Glutamatergic neuron (in vitro differentiated cells): ENCODE results near the gene THSD7B. TPM values are rescaled to one million over a fixed set of nuclear protein-coding genes. Genes with fewer than 3 reads are reported as not detected.

Source experiments
- DNase-seq: peaks from one replicate; pipeline ENCODE4 v3.0.0; 2022
- H3K27ac Mint-ChIP-seq: one replicate; pipeline ENCODE4 v1.8.0; 2020; ENCODE audit warnings: mild to moderate bottlenecking, mixed read lengths, inconsistent platforms; ENCODE audit not compliant: unreplicated experiment
- H3K27me3 Mint-ChIP-seq: one replicate; pipeline ENCODE4 v1.8.0; 2020; ENCODE audit warnings: mild to moderate bottlenecking, moderate library complexity, mixed read lengths, inconsistent platforms; ENCODE audit not compliant: unreplicated experiment
- H3K36me3 Mint-ChIP-seq: one replicate; pipeline ENCODE4 v1.8.0; 2020; ENCODE audit warnings: mild to moderate bottlenecking, mixed read lengths, inconsistent platforms; ENCODE audit not compliant: unreplicated experiment
- H3K4me1 Mint-ChIP-seq: one replicate; pipeline ENCODE4 v1.8.0; 2020; ENCODE audit warnings: mild to moderate bottlenecking, low read depth, mixed read lengths, inconsistent platforms; ENCODE audit not compliant: unreplicated experiment
- H3K4me3 Mint-ChIP-seq: one replicate; pipeline ENCODE4 v1.8.0; 2020; ENCODE audit warnings: mild to moderate bottlenecking, mixed read lengths, inconsistent platforms; ENCODE audit not compliant: unreplicated experiment
- H3K9me3 Mint-ChIP-seq: one replicate; pipeline ENCODE4 v1.8.0; 2020; ENCODE audit warnings: mild to moderate bottlenecking, moderate library complexity, mixed read lengths, inconsistent platforms; ENCODE audit not compliant: unreplicated experiment
- total RNA-seq: library from RNA; stranded (reverse); fragmentation: NEBNext Ultra II Directional; extraction: Animal tissue kit (Norgen Biotek cat#: 25700); gene quantifications from one replicate; pipeline ENCODE4 v1.2.1, GENCODE V29; 2021; ENCODE audit not compliant: unreplicated experiment
- TF ChIP-seq, protein P1 (sequence below): fragments of 200-600 bp; sonication (generic); IDR thresholded peaks from one replicate; pipeline ENCODE4 v1.5.0; 2021; ENCODE audit not compliant: partially characterized antibody, unreplicated experiment

THSD7B gene
- total RNA-seq, 1 donor from 2014 or later: 182 TPM

GRCh38 chr2:137183206-137183898, 418.0 kb downstream of the THSD7B start:
- H3K36me3 Mint-ChIP-seq: peaks cover 15% of the 10 kb centered on the region
- peaks cover 2% of the 10 kb centered on the region for H3K9me3 Mint-ChIP-seq
- no peak for DNase-seq
- H3K27ac Mint-ChIP-seq: no peak overlapping the region
- H3K27me3 Mint-ChIP-seq: peaks cover 3% of the 10 kb centered on the region
- no peaks in the 10 kb centered on the region for H3K4me1 Mint-ChIP-seq
- TF ChIP-seq, protein P1, sequence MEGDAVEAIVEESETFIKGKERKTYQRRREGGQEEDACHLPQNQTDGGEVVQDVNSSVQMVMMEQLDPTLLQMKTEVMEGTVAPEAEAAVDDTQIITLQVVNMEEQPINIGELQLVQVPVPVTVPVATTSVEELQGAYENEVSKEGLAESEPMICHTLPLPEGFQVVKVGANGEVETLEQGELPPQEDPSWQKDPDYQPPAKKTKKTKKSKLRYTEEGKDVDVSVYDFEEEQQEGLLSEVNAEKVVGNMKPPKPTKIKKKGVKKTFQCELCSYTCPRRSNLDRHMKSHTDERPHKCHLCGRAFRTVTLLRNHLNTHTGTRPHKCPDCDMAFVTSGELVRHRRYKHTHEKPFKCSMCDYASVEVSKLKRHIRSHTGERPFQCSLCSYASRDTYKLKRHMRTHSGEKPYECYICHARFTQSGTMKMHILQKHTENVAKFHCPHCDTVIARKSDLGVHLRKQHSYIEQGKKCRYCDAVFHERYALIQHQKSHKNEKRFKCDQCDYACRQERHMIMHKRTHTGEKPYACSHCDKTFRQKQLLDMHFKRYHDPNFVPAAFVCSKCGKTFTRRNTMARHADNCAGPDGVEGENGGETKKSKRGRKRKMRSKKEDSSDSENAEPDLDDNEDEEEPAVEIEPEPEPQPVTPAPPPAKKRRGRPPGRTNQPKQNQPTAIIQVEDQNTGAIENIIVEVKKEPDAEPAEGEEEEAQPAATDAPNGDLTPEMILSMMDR: no peak
- no peak overlapping the region for H3K4me3 Mint-ChIP-seq

- peaks cover 11% of the 10 kb centered on the region for H3K4me1 Mint-ChIP-seq
- no peak for DNase-seq
- peaks cover 7% of the 10 kb centered on the region for H3K27me3 Mint-ChIP-seq
- H3K4me3 Mint-ChIP-seq: no peak overlapping the region
- peaks cover 20% of the 10 kb centered on the region for H3K36me3 Mint-ChIP-seq
- no peak overlapping the region for H3K27ac Mint-ChIP-seq
- TF ChIP-seq, protein P1: no peak
- peaks cover 4% of the 10 kb centered on the region for H3K9me3 Mint-ChIP-seq
Measured at GRCh38 chr2:137185378-137186078, 420.2 kb downstream of the THSD7B start.

GRCh38 chr2:137187216-137187615, 421.9 kb downstream of the THSD7B start:
- Mint-ChIP-seq H3K4me1 (peaks cover 23% of the 10 kb centered on the region), H3K27me3 (peaks cover 7% of the 10 kb centered on the region), H3K36me3 (peaks cover 20% of the 10 kb centered on the region), H3K9me3 (peaks cover 10% of the 10 kb centered on the region), H3K4me3 (no peak overlapping the region), H3K27ac (no peak overlapping the region)
- TF ChIP-seq, protein P1: no peak
- no peak for DNase-seq

GRCh38 chr2:137190411-137191195, 425.3 kb downstream of the THSD7B start:
- H3K27ac Mint-ChIP-seq: peak overlapping the region; percentile 34
- TF ChIP-seq, protein P1: no peak
- H3K36me3 Mint-ChIP-seq: peaks cover 15% of the 10 kb centered on the region
- DNase-seq: peak; percentile 23
- H3K4me1 Mint-ChIP-seq: peaks cover 29% of the 10 kb centered on the region
- peaks cover 10% of the 10 kb centered on the region for H3K9me3 Mint-ChIP-seq
- H3K27me3 Mint-ChIP-seq: peaks cover 7% of the 10 kb centered on the region
- H3K4me3 Mint-ChIP-seq: no peak overlapping the region
